Measurements from ENCODE around the gene SPHKAP.

- TF ChIP-seq CTCF (IDR thresholded peaks at IDR 0.05) (no peak), FOSL2 (IDR thresholded peaks at IDR 0.05; ENCODE audit: borderline replicate concordance, low read depth) (no peak), YY1 (IDR thresholded peaks at IDR 0.05; ENCODE audit: low read depth) (no peak), POLR2AphosphoS5 (IDR thresholded peaks at IDR 0.05; ENCODE audit: low read depth, low read length) (no peak), EP300 (IDR thresholded peaks at IDR 0.05; ENCODE audit: borderline replicate concordance in 1 of 2, low read depth in 1 of 2, low read length in 1 of 2) (no peak), TAF1 (IDR thresholded peaks at IDR 0.05; ENCODE audit: borderline replicate concordance, low read depth, low read length) (no peak)
Observed at GRCh38 chr2:228079194-228079593, 102.3 kb downstream of the SPHKAP start.
